Coronary artery (tissue), 2 donors: ENCODE results near the gene SLC5A11.

Source experiments
- DNase-seq: peaks from one replicate; pipeline ENCODE4 v3.0.0-alpha.2; 2017; ENCODE audit warnings: low spot score
- H3K27ac ChIP-seq, 2 donors: fragments of 200-600 bp; sonication (generic); one replicate each; pipeline ENCODE4 v1.5.1; 2016 to 2019
- H3K4me3 ChIP-seq: fragments of 200-600 bp; sonication (generic); 2 replicates; pipeline ENCODE4 v1.5.1; 2016; ENCODE audit warnings: mild to moderate bottlenecking, moderate library complexity
- TF ChIP-seq, protein P1 (sequence below): fragments of 200-600 bp; sonication (generic); IDR thresholded peaks from one replicate; pipeline ENCODE4 v1.5.1; 2019; ENCODE audit warnings: antibody characterized with exemption

Gene SLC5A11

DNA sequence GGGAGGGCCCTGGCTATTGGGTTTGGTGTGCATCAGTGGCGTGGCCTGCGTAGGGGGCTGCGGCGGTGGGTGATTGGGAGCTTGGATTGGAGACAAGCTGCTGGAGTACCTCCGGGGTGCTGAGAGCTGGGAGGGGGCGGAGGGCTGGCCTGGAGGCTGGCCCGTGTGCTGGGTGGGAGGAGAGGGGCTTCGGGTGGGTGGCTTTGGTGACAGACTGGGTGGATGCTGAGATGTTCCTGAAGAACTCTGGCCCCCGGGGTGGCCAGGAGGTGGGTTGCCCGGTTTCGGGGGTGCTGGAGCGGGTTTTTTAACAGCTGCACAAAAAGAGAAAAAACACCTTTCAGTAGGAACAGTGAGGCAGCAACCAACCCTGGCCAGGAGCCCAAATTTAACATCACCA is 85.3 kb downstream of the SLC5A11 start:
- TF ChIP-seq, protein P1, sequence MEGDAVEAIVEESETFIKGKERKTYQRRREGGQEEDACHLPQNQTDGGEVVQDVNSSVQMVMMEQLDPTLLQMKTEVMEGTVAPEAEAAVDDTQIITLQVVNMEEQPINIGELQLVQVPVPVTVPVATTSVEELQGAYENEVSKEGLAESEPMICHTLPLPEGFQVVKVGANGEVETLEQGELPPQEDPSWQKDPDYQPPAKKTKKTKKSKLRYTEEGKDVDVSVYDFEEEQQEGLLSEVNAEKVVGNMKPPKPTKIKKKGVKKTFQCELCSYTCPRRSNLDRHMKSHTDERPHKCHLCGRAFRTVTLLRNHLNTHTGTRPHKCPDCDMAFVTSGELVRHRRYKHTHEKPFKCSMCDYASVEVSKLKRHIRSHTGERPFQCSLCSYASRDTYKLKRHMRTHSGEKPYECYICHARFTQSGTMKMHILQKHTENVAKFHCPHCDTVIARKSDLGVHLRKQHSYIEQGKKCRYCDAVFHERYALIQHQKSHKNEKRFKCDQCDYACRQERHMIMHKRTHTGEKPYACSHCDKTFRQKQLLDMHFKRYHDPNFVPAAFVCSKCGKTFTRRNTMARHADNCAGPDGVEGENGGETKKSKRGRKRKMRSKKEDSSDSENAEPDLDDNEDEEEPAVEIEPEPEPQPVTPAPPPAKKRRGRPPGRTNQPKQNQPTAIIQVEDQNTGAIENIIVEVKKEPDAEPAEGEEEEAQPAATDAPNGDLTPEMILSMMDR = no peak
- DNase-seq = no peak
- Histone ChIP-seq H3K4me3 (no peak overlapping the region), H3K27ac (no peak overlapping the region)

DNA sequence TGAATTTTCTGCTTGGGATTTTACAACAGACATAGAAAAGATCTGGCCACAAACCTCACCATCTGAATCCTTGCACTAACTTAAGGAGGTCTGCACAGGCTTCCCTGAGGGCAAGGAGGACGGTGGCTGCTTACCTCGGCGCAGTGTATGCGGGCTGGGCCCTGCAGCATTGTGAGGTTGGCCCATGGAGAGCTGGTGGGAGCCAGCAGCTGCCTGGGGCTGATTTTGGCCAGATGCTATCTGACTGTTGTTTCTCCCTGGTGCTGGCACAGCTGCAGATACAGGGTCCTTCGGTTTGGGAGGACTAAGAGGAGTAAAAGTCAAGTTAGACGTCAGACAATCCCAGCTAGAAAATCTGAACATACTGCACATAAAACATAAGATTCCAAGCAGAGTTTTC is 89.6 kb downstream of the SLC5A11 start:
- no peak for DNase-seq
- no peak overlapping the region for H3K27ac ChIP-seq
- H3K4me3 ChIP-seq = no peak overlapping the region
- TF ChIP-seq, protein P1 = no peak

DNA sequence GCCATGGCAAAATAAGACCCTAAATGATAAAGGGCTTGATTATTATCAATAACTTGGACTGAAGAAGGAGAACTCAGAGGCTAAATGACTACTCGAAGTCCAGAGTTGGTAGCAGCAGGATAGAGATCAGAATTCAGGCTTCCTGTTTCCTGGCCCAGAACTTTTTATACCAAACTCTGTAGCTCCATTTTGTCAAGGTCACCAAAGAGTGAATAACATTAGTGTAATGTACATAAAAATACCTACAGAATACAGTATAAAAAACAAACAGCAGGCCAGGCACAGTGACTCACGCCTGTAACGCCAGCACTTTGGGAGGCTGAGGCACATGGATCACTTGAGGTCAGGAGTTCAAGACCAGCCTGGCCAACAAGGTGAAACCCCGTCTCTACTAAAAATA is 90.4 kb downstream of the SLC5A11 start:
- TF ChIP-seq, protein P1 = no peak
- Histone ChIP-seq H3K4me3 (no peak overlapping the region), H3K27ac (no peak overlapping the region)
- DNase-seq = no peak

DNA sequence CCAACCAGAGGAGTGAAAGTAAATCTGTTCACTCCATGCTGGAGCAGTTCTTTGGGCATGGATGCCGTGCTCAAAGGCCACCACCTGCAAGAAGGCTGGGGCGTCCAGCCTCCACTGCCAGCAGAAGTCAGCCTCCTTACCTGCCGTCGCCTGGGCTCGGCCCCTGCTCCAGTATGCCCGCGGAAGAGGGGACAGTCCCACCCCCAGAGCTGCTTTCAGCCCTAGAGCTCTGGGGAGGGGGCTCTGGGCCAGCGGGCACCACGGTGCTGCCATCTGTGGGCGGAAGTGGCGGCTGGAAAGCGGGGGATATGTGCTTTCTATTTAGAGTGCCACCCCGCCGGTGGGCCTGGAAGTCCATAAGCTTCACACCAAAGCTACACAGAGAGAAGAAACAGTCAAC is 93.5 kb downstream of the SLC5A11 start:
- TF ChIP-seq, protein P1 = no peak
- no peak for DNase-seq
- Histone ChIP-seq H3K4me3 (no peak overlapping the region), H3K27ac (no peak overlapping the region)

DNA sequence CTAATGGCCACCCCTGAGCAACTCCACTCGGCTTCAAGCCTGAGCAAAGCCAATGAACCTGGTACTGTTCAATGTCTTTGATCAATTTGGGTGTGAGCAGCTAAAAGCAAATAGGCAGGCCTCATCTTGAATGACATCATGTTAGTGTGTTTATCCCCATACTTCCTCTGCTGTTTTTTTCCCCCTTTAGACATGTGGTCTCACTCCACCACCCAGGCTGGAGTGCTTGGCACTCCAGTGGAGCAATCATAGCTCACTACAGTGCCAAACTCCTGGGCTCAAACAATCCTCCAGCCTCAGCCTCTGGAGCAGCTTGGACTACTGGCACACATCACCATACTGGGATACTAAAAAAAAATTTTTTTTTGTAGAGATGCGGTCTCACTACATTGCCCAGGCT is 94.0 kb downstream of the SLC5A11 start:
- TF ChIP-seq, protein P1 = no peak
- Histone ChIP-seq H3K27ac (no peak overlapping the region), H3K4me3 (no peak overlapping the region)
- no peak for DNase-seq

DNA sequence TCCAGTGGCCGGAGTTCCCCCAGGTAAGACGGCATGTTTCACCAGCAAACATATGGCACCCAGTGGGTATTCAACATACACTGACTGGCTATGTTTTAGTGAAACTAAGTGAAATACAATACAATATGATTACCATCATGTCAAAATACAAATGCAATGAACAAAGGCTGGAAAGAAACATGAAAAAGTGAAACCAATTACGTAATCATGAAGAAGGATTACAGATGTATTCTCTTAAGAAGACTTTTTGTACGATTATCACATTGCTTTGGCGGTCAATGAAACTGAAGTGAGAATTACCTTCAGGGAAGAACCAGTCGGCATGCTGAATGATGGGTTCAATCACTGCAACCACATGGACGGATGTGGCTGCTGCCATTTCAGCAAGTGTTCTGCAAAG is 97.7 kb downstream of the SLC5A11 start:
- no peak for DNase-seq
- TF ChIP-seq, protein P1 = no peak
- Histone ChIP-seq H3K4me3 (no peak overlapping the region), H3K27ac (no peak overlapping the region)

DNA sequence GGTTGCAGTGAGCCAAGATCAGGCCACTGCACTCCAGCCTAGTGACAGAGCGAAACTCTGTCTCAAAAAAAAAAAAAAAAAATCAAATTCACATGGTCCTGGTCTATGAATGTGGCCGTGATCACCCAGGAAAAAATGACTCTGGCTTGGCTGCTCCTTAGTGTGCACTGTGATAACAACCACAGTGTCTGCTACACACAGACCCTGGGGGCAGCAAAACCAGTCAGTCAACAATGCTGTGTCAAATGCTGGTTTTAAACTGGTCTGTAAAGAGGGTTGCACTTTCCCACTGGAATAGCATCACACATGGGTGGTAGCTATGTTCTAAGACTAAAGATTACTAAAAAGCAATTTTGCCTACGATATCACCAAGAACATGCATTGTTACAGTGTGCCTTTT is 98.4 kb downstream of the SLC5A11 start:
- TF ChIP-seq, protein P1 = no peak
- no peak overlapping the region for H3K27ac ChIP-seq
- no peak overlapping the region for H3K4me3 ChIP-seq
- DNase-seq = no peak
